PC-3 (cell line): ENCODE results near the gene WWC2.

Experiments
- EZH2 ChIP-seq: fragments of 300-600 bp; sonication (generic); IDR thresholded peaks from one replicate; pipeline ENCODE4 v1.6.1; 2017; ENCODE audit warnings: antibody characterized with exemption, mild to moderate bottlenecking, low read length; ENCODE audit not compliant: unreplicated experiment
- TF ChIP-seq, protein P1 (sequence below): fragments of 300-600 bp; sonication (generic); conservative IDR thresholded peaks from 2 replicates; pipeline ENCODE4 v1.5.1; 2017; ENCODE audit warnings: antibody characterized with exemption, low read depth, mild to moderate bottlenecking, low read length

DNA sequence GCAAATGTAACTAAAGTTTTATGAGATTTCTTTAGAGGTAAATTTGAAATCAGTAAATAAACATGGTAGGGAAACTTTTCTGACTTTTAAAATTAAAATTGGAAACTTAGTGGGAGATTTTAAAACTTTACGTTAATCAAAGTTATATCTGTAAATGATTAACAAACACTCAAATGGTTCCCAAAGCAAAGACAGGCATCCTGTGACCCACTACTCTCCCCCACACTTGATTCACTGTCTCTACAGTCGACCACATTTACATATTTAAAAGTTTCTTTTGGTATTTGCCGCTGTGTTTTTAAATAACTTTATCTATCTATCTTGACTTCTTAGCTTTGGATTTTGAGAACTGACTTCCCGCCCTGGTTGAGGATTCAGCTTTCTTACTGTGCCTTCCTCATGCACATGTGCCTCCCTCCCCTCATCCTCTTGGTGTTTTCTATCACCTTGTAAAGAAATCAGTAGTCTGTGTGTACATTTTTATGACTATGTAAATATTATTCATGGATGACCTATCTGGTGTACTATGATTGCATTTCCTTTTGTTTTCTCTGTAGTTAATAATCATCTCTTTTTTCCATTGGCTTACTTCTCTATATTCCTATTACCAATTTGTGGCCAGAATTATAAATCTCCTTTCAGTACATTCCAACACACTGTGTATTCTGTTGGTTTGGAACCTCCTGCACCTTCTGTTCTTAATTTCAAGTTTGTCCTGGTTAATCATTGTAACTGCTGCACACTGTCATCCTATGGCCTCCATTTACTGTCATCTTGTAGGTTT lies 72.6 kb downstream of the WWC2 start:
- no peak for TF ChIP-seq EZH2
- TF ChIP-seq, protein P1, sequence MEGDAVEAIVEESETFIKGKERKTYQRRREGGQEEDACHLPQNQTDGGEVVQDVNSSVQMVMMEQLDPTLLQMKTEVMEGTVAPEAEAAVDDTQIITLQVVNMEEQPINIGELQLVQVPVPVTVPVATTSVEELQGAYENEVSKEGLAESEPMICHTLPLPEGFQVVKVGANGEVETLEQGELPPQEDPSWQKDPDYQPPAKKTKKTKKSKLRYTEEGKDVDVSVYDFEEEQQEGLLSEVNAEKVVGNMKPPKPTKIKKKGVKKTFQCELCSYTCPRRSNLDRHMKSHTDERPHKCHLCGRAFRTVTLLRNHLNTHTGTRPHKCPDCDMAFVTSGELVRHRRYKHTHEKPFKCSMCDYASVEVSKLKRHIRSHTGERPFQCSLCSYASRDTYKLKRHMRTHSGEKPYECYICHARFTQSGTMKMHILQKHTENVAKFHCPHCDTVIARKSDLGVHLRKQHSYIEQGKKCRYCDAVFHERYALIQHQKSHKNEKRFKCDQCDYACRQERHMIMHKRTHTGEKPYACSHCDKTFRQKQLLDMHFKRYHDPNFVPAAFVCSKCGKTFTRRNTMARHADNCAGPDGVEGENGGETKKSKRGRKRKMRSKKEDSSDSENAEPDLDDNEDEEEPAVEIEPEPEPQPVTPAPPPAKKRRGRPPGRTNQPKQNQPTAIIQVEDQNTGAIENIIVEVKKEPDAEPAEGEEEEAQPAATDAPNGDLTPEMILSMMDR, result no peak
